HG03439 (cell line): ENCODE data around the gene MIS12.

ENCODE experiments used
- ATAC-seq: cut with Tn5 transposase; IDR thresholded peaks from one replicate; pipeline ENCODE4 v1.9.1; 2021; ENCODE audit warnings: mild to moderate bottlenecking, moderate library complexity; ENCODE audit not compliant: unreplicated experiment

The MIS12 gene

GRCh38 chr17:5486206-5487124 is at the start of gene MIS12:
Gene MIS12, plus strand, starts transcription at chr17:5486566. Its CDS starts 2,297 bp downstream, at chr17:5488863.
- ATAC-seq, result peak; percentile 87

- no peak for ATAC-seq
These were observed 48.5 kb upstream of the MIS12 start for GRCh38 chr17:5437721-5438317.

GRCh38 chr17:5438716-5439445 is 47.5 kb upstream of the MIS12 start, which contains the start of gene C1QBP:
Gene C1QBP, minus strand, starts transcription at chr17:5439155. Its CDS starts 82 bp downstream, at chr17:5439073.
- ATAC-seq, result peak; percentile 85

DNA sequence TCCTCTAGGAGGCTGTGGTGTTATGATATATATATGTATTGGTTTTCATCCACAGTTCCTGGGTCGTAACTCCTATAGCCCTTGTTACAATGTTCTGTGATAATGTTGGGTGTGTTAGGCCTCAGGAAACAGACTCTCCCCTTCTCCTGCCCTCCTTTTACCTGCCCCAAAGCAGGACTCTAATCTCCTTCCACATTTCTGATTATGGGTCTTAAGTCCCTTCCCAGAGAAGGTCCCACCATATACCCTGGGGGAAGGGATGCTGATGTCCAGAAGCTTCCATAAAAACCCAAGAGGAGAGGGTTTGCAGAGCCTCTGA is 47.0 kb upstream of the MIS12 start:
- ATAC-seq, result no peak

DNA sequence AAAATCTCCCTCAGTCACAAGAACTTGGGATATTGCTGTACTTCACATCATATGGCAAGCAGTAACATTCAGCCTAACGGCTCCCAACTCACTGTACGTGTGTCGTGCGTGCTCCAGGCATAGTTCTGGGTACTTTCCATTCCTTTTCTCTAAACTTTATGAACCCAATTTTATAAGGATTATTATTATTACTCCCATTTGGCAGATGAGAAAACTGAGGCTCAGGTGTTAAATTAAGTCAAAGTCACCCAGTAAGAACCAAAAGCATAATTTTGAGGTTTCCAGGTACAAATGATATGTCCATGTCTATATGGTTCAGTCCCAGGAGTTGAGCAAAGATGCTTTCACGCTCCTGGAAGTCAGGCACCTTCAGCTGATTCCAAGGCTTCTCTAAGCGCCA is 42.6 kb upstream of the MIS12 start:
- ATAC-seq, result no peak

DNA sequence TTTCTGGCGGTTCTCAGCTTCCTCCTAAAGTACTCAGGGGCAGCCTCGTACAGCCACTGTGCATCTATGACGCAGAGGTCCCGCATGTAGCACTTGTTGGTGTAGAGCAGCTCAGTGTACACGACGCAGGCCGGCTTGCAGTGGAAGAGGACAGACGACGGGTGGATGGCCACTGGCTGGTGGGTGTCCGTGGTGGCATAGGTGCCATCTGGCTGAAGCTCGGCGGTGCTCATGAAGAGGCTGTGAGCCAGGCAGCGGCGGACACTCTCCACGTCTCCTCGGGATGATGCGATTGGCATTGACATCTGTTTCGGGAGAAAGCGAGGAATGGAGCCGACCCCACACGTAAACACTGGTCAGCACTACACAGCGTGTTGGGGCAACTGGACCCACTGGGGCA is 42.2 kb upstream of the MIS12 start:
- ATAC-seq, result no peak

GRCh38 chr17:5446786-5447185 is 39.6 kb upstream of the MIS12 start:
- ATAC-seq, result no peak

DNA sequence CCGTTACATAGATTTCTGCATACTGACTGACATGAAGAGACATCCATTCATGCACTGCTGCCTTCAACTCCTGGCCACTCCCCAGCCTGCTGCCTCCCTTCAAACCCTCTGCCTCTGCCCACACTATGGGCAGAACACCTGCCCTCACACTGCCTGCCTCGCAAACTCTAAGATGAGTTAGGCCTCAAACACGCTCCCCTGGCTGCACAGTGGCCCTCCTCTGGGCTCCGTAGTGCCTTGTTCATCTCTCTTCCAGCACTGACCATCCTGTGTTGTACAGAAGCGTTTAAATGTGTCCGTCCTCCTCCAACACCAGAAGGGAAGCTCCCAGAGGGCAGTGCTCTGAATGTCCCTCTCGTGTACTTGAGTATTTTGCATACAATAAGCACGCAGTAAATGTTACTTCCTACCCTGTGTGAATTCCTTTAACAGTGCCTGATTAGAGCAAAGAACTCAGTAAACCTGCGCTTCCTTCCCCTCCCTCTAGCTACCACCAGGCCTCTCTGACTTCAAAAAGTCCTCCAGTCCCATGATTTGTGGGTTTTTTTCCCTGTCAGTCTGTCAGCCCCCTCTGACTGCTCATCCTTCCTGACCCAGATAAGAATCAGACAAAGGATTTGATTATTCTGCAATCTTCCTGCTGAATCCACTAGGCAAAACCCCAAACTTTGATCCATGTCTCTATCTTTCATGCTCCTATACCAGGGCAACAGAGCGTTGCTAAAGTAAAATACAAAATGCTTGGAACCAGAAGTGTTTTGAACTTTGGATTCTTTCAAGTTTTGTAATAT is 21.5 kb upstream of the MIS12 start:
- no peak for ATAC-seq

- no peak for ATAC-seq
These were observed 20.1 kb upstream of the MIS12 start for GRCh38 chr17:5466295-5466694.

DNA sequence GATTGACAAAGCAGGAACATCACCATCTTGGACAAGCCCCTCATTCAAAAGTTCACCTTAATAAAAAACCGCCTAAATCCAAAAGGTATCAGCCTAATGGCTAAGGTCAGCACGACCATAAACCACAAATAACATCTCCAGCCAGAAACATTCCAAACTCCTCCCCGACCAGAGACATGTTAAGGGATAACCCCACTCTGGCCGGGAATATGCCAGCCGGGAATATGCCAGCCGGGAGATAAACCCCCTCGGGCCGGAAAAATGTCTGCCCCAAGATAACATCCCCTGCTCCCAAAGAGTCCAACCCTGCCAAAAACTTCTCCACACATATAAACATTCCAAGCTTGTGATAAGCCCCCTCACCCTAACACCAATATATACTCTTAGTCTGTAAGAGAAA is 18.9 kb upstream of the MIS12 start:
- no peak for ATAC-seq

GRCh38 chr17:5468075-5468473 is 18.3 kb upstream of the MIS12 start:
- ATAC-seq, result peak; percentile 4

DNA sequence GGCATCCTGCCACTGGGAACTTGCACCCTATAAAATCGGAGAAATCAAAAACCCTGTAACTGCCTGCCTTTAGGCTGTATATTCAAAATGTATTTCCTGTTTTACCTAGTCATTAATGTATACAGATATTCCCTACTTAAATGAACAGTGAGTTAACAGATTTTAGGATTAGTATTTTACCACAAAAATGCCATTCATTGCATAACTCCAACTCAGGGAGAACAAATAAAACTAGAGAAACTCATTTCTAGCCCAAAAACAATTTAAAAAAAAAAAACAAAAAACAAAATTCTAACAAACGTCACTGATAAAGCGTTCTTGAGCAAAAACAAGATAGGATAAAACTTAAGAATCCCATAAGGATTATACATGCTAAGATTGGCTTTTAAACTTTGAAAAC is 13.9 kb upstream of the MIS12 start:
- ATAC-seq, result no peak

- no peak for ATAC-seq
These were observed 12.5 kb upstream of the MIS12 start for GRCh38 chr17:5473906-5474305.

GRCh38 chr17:5478992-5479391 is 7.4 kb upstream of the MIS12 start:
- no peak for ATAC-seq

DNA sequence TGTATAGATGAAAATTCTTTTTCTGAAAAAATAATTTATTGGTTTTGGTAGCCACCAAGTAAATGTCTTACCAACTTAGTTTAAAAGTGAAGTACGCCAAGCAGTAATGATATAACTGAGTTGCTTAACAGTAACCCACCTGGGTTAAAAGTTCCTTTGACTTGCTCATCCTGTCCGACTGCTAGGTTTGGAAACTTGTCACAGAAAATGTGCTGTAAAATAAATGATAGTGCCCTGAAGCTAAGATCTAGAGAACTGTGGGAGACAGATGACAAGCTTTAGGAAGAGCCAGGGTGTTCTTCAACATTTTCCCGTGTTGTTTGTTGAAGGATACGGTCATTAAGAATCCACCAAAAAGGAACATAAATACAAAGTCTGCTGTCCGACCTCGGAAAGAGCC is 5.4 kb upstream of the MIS12 start:
- ATAC-seq, result no peak

DNA sequence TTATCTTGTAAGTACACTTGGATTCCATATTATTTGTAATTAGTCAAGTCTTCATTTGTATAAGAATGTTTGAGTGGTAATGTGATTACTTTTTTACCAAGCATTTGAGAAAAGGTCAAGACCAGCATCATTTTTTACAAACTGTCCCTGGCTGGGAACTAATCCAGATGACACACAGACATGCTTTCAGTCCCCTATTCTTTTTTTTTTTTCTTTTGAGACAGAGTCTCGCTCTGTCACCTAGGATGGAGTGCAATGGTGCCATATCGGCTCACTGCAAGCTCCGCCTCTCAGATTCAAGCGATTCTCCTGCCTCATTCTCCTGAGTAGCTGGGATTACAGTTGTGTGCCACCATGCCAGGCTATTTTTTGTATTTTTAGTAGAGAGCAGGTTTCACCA is 4.9 kb upstream of the MIS12 start:
- no peak for ATAC-seq

GRCh38 chr17:5485270-5486205 is 828 bp upstream of the MIS12 start, which contains the start of gene DERL2:
Gene DERL2, minus strand, starts transcription at chr17:5486178. Its CDS starts 17 bp downstream, at chr17:5486161.
- ATAC-seq, result peak; percentile 20

GRCh38 chr17:5488752-5489151 is 2.4 kb downstream of the MIS12 start:
- ATAC-seq, result no peak

DNA sequence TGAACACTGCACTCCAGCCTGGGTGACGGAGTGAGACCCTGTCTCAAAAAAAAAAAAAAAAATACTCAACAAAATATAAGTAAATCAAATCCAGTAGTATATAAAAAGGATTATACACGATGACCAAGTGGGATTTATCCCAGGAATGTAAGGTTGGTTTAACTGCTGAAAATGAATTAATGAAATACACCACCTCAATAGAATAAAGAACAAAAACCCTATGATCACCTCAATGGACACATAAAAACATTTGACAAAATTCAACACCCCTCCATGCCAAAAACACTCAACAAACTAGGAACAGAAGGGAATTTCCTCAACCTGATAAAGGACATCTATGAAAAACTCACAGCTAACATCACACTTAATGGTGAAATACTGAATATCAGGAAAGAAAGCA is 6.6 kb downstream of the MIS12 start:
- no peak for ATAC-seq
